Caco-2 (cell line): ENCODE measurements around the gene UBE2U. TPM values are rescaled to one million over a fixed set of nuclear protein-coding genes. Genes with fewer than 3 reads are reported as not detected.
"Not testable (repeated sequence)": the region's sequence is repeated elsewhere in the genome, so short reads cannot be mapped to it uniquely, and the experiment has no call there.

Experiments
- BruUV-seq: library from RNA; stranded (reverse); fragments of 400-500 nt; replicated peaks from 2 replicates; lab custom pipeline; 2021; lab: Mats Ljungman, UMichigan
- CTCF ChIA-PET: fragments of 300-600 bp; sonication (Branson Sonifier 250); formaldehyde crosslinking; loops from one replicate; lab custom pipeline; 2022; ENCODE audit warnings: antibody characterized with exemption; lab: Charles Lee
- POLR2A ChIA-PET: fragments of 300-600 bp; sonication (Branson Sonifier 250); formaldehyde crosslinking; loops from one replicate; lab custom pipeline; 2022; ENCODE audit warnings: antibody characterized with exemption; lab: Charles Lee
- DNase-seq, 2 experiments: peaks; one replicate each; pipeline versions ENCODE4 v3.0.0 to v3.0.0-alpha.2; 2020 to 2022
- H3K27me3 ChIP-seq: replicated peaks from 2 replicates; pipeline ENCODE4 v1.6.0; 2011; ENCODE audit warnings: low read length; ENCODE audit not compliant: control insufficient read depth, insufficient read depth
- H3K36me3 ChIP-seq: 2 replicates; pipeline ENCODE4 v1.5.1; 2011; ENCODE audit warnings: low read length; ENCODE audit not compliant: control insufficient read depth, insufficient read depth
- H3K4me1 ChIP-seq: fragments of 250-450 bp; sonication (Bioruptor Pico); 2 replicates; pipeline ENCODE4 v1.5.1; 2020; ENCODE audit warnings: mild to moderate bottlenecking
- H3K4me3 ChIP-seq: 2 replicates; pipeline ENCODE4 v1.5.1; 2011; ENCODE audit warnings: low read depth, mild to moderate bottlenecking, control low read depth, low read length
- H3K9me3 ChIP-seq: fragments of 250-450 bp; sonication (Bioruptor Pico); 2 replicates; pipeline ENCODE4 v1.5.1; 2020; ENCODE audit warnings: mild to moderate bottlenecking, moderate library complexity
- H3K27ac Mint-ChIP-seq: one replicate; pipeline ENCODE4 v1.8.0; 2022; ENCODE audit warnings: mixed read lengths; ENCODE audit not compliant: unreplicated experiment
- H3K27me3 Mint-ChIP-seq: one replicate; pipeline ENCODE4 v1.8.0; 2022; ENCODE audit warnings: mixed read lengths; ENCODE audit not compliant: insufficient read depth, unreplicated experiment
- H3K36me3 Mint-ChIP-seq: one replicate; pipeline ENCODE4 v1.8.0; 2022; ENCODE audit warnings: mild to moderate bottlenecking, mixed read lengths; ENCODE audit not compliant: insufficient read depth, unreplicated experiment
- H3K4me1 Mint-ChIP-seq: one replicate; pipeline ENCODE4 v1.8.0; 2022; ENCODE audit warnings: low read depth, mixed read lengths; ENCODE audit not compliant: unreplicated experiment
- H3K4me3 Mint-ChIP-seq: one replicate; pipeline ENCODE4 v1.8.0; 2022; ENCODE audit warnings: mild to moderate bottlenecking, moderate library complexity, mixed read lengths; ENCODE audit not compliant: unreplicated experiment
- H3K9me3 Mint-ChIP-seq: one replicate; pipeline ENCODE4 v1.8.0; 2022; ENCODE audit warnings: mixed read lengths; ENCODE audit not compliant: unreplicated experiment
- CTCF ChIP-seq, 2 experiments: fragments of 200-600 bp in 1 of 2; IDR thresholded peaks; 1 replicate in 1 of 2; 2 replicates in 1 of 2; pipeline versions ENCODE4 v1.5.1 to v1.8.0; 2011 to 2022; ENCODE audit warnings: antibody characterized with exemption in 1 of 2, control low read depth in 1 of 2, inconsistent platforms in 1 of 2, low read depth in 1 of 2, low read length in 1 of 2, mild to moderate bottlenecking in 1 of 2, moderate library complexity in 1 of 2; ENCODE audit not compliant: insufficient read depth in 1 of 2, severe bottlenecking in 1 of 2, unreplicated experiment in 1 of 2
- intact Hi-C: fragments of 100-400 bp; cut with micrococcal nuclease; formaldehyde crosslinking; loops from one replicate; pipeline ENCODE4 v1.10.0; 2022; ENCODE audit not compliant: unreplicated experiment
- total RNA-seq: library from RNA; stranded (reverse); gene quantifications from 2 replicates; pipeline ENCODE4 v1.2.3, GENCODE V29; 2022

Gene UBE2U
- total RNA-seq, 1 experiment from 2014 or later, result not detected

GRCh38 chr1:64223329-64224151, 20.1 kb downstream of the UBE2U start:
- intact Hi-C loops, result no loop called here
- no TSS peak for BruUV-seq
- DNase-seq, result no peak
- H3K36me3 ChIP-seq, result no peaks in the 10 kb centered on the region
- H3K4me1 Mint-ChIP-seq, result no peaks in the 10 kb centered on the region
- no peaks in the 10 kb centered on the region for H3K9me3 ChIP-seq
- ChIA-PET CTCF (no interaction called here), POLR2A (no interaction called here)
- H3K4me3 Mint-ChIP-seq, result no peak overlapping the region
- no peaks in the 10 kb centered on the region for H3K4me1 ChIP-seq
- H3K27ac Mint-ChIP-seq, result no peak overlapping the region
- H3K4me3 ChIP-seq, result no peak overlapping the region
- TF ChIP-seq CTCF (IDR thresholded peaks at IDR 0.05; ENCODE audit: insufficient read depth in 1 of 2, low read depth in 1 of 2, low read length in 1 of 2, severe bottlenecking in 1 of 2, unreplicated experiment in 1 of 2), result no peak
- H3K27me3 ChIP-seq, result no peaks in the 10 kb centered on the region
- H3K27me3 Mint-ChIP-seq, result peaks cover 3% of the 10 kb centered on the region
- no peaks in the 10 kb centered on the region for H3K9me3 Mint-ChIP-seq
- H3K36me3 Mint-ChIP-seq, result no peaks in the 10 kb centered on the region

- POLR2A ChIA-PET, BruUV-seq: not testable (repeated sequence)
These were observed 20.8 kb downstream of the UBE2U start for GRCh38 chr1:64224236-64224635.

GRCh38 chr1:64228167-64228957, 24.9 kb downstream of the UBE2U start:
- Mint-ChIP-seq H3K27me3 (no peaks in the 10 kb centered on the region), H3K4me1 (no peaks in the 10 kb centered on the region), H3K9me3 (no peaks in the 10 kb centered on the region), H3K36me3 (no peaks in the 10 kb centered on the region), H3K4me3 (no peak overlapping the region), H3K27ac (no peak overlapping the region)
- no TSS peak for BruUV-seq
- CTCF ChIA-PET, result no interaction called here
- no peaks in the 10 kb centered on the region for H3K9me3 ChIP-seq
- POLR2A ChIA-PET, result no interaction called here
- DNase-seq, result no peak
- intact Hi-C loops, result no loop called here
- H3K36me3 ChIP-seq, result no peaks in the 10 kb centered on the region
- H3K4me1 ChIP-seq, result no peaks in the 10 kb centered on the region
- TF ChIP-seq CTCF (IDR thresholded peaks at IDR 0.05; ENCODE audit: insufficient read depth in 1 of 2, low read depth in 1 of 2, low read length in 1 of 2, severe bottlenecking in 1 of 2, unreplicated experiment in 1 of 2), result no peak
- H3K27me3 ChIP-seq, result no peaks in the 10 kb centered on the region
- H3K4me3 ChIP-seq, result no peak overlapping the region

More at GRCh38 chr1:64224236-64224635, 20.8 kb downstream of the UBE2U start:
- H3K4me1 Mint-ChIP-seq, H3K4me3 Mint-ChIP-seq, H3K9me3 ChIP-seq, H3K9me3 Mint-ChIP-seq, H3K4me1 ChIP-seq, H3K4me3 ChIP-seq, intact Hi-C loops, H3K27ac Mint-ChIP-seq, H3K27me3 Mint-ChIP-seq, DNase-seq, CTCF ChIA-PET, H3K36me3 Mint-ChIP-seq, H3K36me3 ChIP-seq, H3K27me3 ChIP-seq: not testable (repeated sequence)
